ENCODE results near the gene RUNDC1.
"Not testable (repeated sequence)": the region's sequence is repeated elsewhere in the genome, so short reads cannot be mapped to it uniquely, and the experiment has no call there.

RUNDC1 gene

GRCh38 chr17:42980274-42980765 is at the start of gene RUNDC1:
Gene RUNDC1 (plus strand): TSS chr17:42980565. CDS start chr17:42980577, 12 bp downstream.
- Mint-ChIP-seq H3K9me3 (no peaks in the 10 kb centered on the region), H3K4me3 (peak within 1 kb of the TSS; percentile 95), H3K27ac (peak within 1 kb of the TSS; percentile 97), H3K4me1 (peaks cover 29% of the 10 kb centered on the region), H3K36me3 (peaks cover 53% of the 10 kb centered on the region)
- DNase-seq (ENCODE audit: low spot score in 2 of 2) (peak; percentile 89 to 94), ATAC-seq (peak; percentile 88)

GRCh38 chr17:42937712-42938596 is 42.4 kb upstream of the RUNDC1 start:
- Mint-ChIP-seq H3K4me1 (no peaks in the 10 kb centered on the region), H3K9me3 (no peaks in the 10 kb centered on the region), H3K36me3 (no peaks in the 10 kb centered on the region), H3K4me3 (no peak overlapping the region), H3K27ac (no peak overlapping the region)
- DNase-seq (ENCODE audit: low spot score in 2 of 2) (no peak), ATAC-seq (peak; percentile 61)

GRCh38 chr17:42944211-42944610 is 36.2 kb upstream of the RUNDC1 start:
- DNase-seq (ENCODE audit: low spot score in 2 of 2) (no peak), ATAC-seq (no peak)
- H3K36me3 Mint-ChIP-seq: peaks cover 20% of the 10 kb centered on the region
- H3K9me3 Mint-ChIP-seq: no peaks in the 10 kb centered on the region
- H3K4me3 Mint-ChIP-seq: no peak overlapping the region
- no peak overlapping the region for H3K27ac Mint-ChIP-seq
- no peaks in the 10 kb centered on the region for H3K4me1 Mint-ChIP-seq

- no peak overlapping the region for H3K4me3 Mint-ChIP-seq
- DNase-seq (ENCODE audit: low spot score in 2 of 2) (no peak), ATAC-seq (no peak)
- H3K4me1 Mint-ChIP-seq: no peaks in the 10 kb centered on the region
- H3K27ac Mint-ChIP-seq: no peak overlapping the region
- H3K9me3 Mint-ChIP-seq: no peaks in the 10 kb centered on the region
- peaks cover 46% of the 10 kb centered on the region for H3K36me3 Mint-ChIP-seq
Observed at GRCh38 chr17:42946812-42947211, 33.6 kb upstream of the RUNDC1 start.

- H3K4me3 Mint-ChIP-seq: no peak overlapping the region
- no peak overlapping the region for H3K27ac Mint-ChIP-seq
- peaks cover 80% of the 10 kb centered on the region for H3K36me3 Mint-ChIP-seq
- ATAC-seq: no peak
- no peak for DNase-seq (ENCODE audit: low spot score in 2 of 2)
- peaks cover 5% of the 10 kb centered on the region for H3K4me1 Mint-ChIP-seq
- H3K9me3 Mint-ChIP-seq: no peaks in the 10 kb centered on the region
Observed at GRCh38 chr17:42950044-42950783, 30.2 kb upstream of the RUNDC1 start.

- H3K4me1 Mint-ChIP-seq: peaks cover 11% of the 10 kb centered on the region
- DNase-seq (ENCODE audit: low spot score in 2 of 2) (no peak), ATAC-seq (no peak)
- H3K36me3 Mint-ChIP-seq: peaks cover 100% of the 10 kb centered on the region
- no peak overlapping the region for H3K27ac Mint-ChIP-seq
- H3K4me3 Mint-ChIP-seq: no peak overlapping the region
- no peaks in the 10 kb centered on the region for H3K9me3 Mint-ChIP-seq
Observed at GRCh38 chr17:42953669-42954068, 26.7 kb upstream of the RUNDC1 start.

GRCh38 chr17:42964161-42964932 is 16.0 kb upstream of the RUNDC1 start, which contains the start of gene AARSD1:
Gene AARSD1 (minus strand): TSS chr17:42964454. CDS start chr17:42964440, 14 bp downstream.
- DNase-seq (ENCODE audit: low spot score in 2 of 2) (peak; percentile 70 to 91), ATAC-seq (peak; percentile 99)
- Mint-ChIP-seq H3K27ac (peak within 1 kb of the TSS; percentile 88), H3K36me3 (peaks cover 44% of the 10 kb centered on the region), H3K9me3 (no peaks in the 10 kb centered on the region), H3K4me1 (peaks cover 21% of the 10 kb centered on the region), H3K4me3 (peak within 1 kb of the TSS; percentile 82)

GRCh38 chr17:42967925-42968324 is 12.4 kb upstream of the RUNDC1 start:
- Mint-ChIP-seq H3K36me3 (peaks cover 8% of the 10 kb centered on the region), H3K4me1 (peaks cover 15% of the 10 kb centered on the region), H3K4me3 (no peak overlapping the region), H3K27ac (no peak overlapping the region), H3K9me3 (no peaks in the 10 kb centered on the region)
- no peak for DNase-seq (ENCODE audit: low spot score in 2 of 2)
- no peak for ATAC-seq

GRCh38 chr17:42969001-42969581 is 11.3 kb upstream of the RUNDC1 start:
- H3K4me3 Mint-ChIP-seq: no peak overlapping the region
- no peak overlapping the region for H3K27ac Mint-ChIP-seq
- ATAC-seq (no peak), DNase-seq (ENCODE audit: low spot score in 2 of 2) (no peak)
- no peaks in the 10 kb centered on the region for H3K9me3 Mint-ChIP-seq
- H3K36me3 Mint-ChIP-seq: peaks cover 6% of the 10 kb centered on the region
- peaks cover 5% of the 10 kb centered on the region for H3K4me1 Mint-ChIP-seq

GRCh38 chr17:42971589-42971988 is 8.8 kb upstream of the RUNDC1 start:
- no peak overlapping the region for H3K27ac Mint-ChIP-seq

GRCh38 chr17:42973323-42973722 is 7.0 kb upstream of the RUNDC1 start:
- not testable (repeated sequence) for H3K4me3 Mint-ChIP-seq; H3K9me3 Mint-ChIP-seq; ATAC-seq; H3K36me3 Mint-ChIP-seq; DNase-seq (ENCODE audit: low spot score in 2 of 2); H3K27ac Mint-ChIP-seq; H3K4me1 Mint-ChIP-seq

More at GRCh38 chr17:42971589-42971988, 8.8 kb upstream of the RUNDC1 start:
- Mint-ChIP-seq H3K4me1 (no peaks in the 10 kb centered on the region), H3K9me3 (no peaks in the 10 kb centered on the region), H3K4me3 (no peak overlapping the region), H3K36me3 (no peaks in the 10 kb centered on the region)
- DNase-seq (ENCODE audit: low spot score in 2 of 2) (no peak), ATAC-seq (no peak)

GRCh38 chr17:42975265-42975664 is 5.1 kb upstream of the RUNDC1 start:
- ATAC-seq (no peak), DNase-seq (ENCODE audit: low spot score in 2 of 2) (no peak)
- H3K4me1 Mint-ChIP-seq: peaks cover 16% of the 10 kb centered on the region
- no peak overlapping the region for H3K27ac Mint-ChIP-seq
- peaks cover 4% of the 10 kb centered on the region for H3K36me3 Mint-ChIP-seq
- no peaks in the 10 kb centered on the region for H3K9me3 Mint-ChIP-seq
- no peak overlapping the region for H3K4me3 Mint-ChIP-seq

- H3K27ac Mint-ChIP-seq; H3K36me3 Mint-ChIP-seq; H3K9me3 Mint-ChIP-seq; H3K4me3 Mint-ChIP-seq; DNase-seq (ENCODE audit: low spot score in 2 of 2); ATAC-seq: not testable (repeated sequence)
- peaks cover 20% of the 10 kb centered on the region for H3K4me1 Mint-ChIP-seq
Observed at GRCh38 chr17:42975701-42976100, 4.7 kb upstream of the RUNDC1 start.

- H3K27ac Mint-ChIP-seq: peak within 1 kb of the TSS; percentile 97
- ATAC-seq: peak; percentile 51
Observed at GRCh38 chr17:42979511-42980273, 673 bp upstream of the RUNDC1 start, which contains the start of gene PTGES3L. Gene PTGES3L (minus strand): TSS chr17:42980080. CDS start chr17:42980053, 27 bp downstream.

More at GRCh38 chr17:42979511-42980273, 673 bp upstream of the RUNDC1 start, which contains the start of gene PTGES3L:
- H3K9me3 Mint-ChIP-seq: no peaks in the 10 kb centered on the region
- H3K4me3 Mint-ChIP-seq: peak within 1 kb of the TSS; percentile 95
- H3K4me1 Mint-ChIP-seq: peaks cover 29% of the 10 kb centered on the region
- peaks cover 47% of the 10 kb centered on the region for H3K36me3 Mint-ChIP-seq
- no peak for DNase-seq (ENCODE audit: low spot score in 2 of 2)

All from stimulated activated effector memory CD8-positive, alpha-beta T cell treated with anti-CD3 and anti-CD28 coated beads, Interleukin-12 subunit alpha, Interleukin-12 subunit beta, amount 100 ng/mL, for 72 hours (primary cell).